Fibroblast of the aortic adventitia (primary cell): ENCODE data around the gene ATXN7L3. TPM values are rescaled to one million over a fixed set of nuclear protein-coding genes. Genes with fewer than 3 reads are reported as not detected.

Experiments
- DNase-seq: peaks from one replicate; pipeline ENCODE4 v3.0.0-alpha.2; 2010; ENCODE audit warnings: low read depth
- H3K4me3 ChIP-seq: 2 replicates; pipeline ENCODE4 v1.5.1; 2011; ENCODE audit warnings: low read depth, mild to moderate bottlenecking, control low read depth, low read length, moderate library complexity
- total RNA-seq: library from RNA; depleted of rRNA; stranded (reverse); fragments of >200 nt; gene quantifications from 2 replicates; pipeline ENCODE4 v1.2.3, GENCODE V29; 2012; ENCODE audit warnings: low replicate concordance
- TF ChIP-seq, protein P1 (sequence below): IDR thresholded peaks from 2 replicates; pipeline ENCODE4 v1.5.1; 2011; ENCODE audit warnings: mild to moderate bottlenecking, low read length, control low read depth, inconsistent platforms; ENCODE audit not compliant: insufficient read depth

ATXN7L3 gene
- total RNA-seq, 1 donor = 36.6 TPM

DNA sequence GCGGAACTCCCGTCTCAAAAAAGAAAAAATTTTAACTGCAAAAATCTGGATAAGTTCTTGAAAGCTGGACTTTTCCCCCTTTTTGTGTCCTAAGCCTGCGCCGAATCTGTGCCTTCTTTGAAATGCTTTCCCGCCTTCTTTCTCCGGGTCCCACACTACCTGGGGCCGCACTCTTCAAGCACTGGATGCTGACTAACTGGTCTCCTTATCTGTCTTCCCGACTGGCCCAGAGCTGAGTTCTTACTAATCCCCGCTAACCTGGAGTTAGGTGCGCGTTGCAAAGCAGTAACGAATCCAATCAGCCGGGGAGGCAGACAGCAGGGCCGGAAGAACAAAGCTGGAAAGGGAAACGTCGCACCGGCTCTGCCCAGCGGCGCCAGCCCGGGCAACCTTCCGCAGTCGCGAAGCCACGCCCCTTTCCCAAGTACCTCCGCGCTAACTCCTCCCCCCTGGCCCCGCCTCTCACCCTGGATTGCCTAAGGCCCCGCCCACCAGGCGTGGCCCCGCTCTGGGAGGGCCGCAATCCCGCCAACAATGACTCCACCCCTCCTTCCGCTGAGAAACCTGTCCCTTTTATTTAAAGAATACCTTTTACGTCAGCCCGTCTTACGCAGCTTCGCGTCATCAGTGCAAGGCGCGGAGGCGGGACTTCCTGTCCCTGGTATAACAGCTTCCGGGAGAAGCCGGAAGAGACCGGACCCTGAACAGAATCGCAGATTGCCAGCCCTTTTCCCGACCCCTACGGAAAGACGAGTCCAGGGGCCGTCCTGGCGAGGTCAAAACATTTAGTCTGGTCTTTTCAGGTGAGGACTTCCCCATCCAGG lies 13.2 kb downstream of the ATXN7L3 start, which contains the start of gene TMUB2:
TMUB2 (plus strand) TSS at position 666 of the 824 bp plus-strand sequence. CDS start 737 bp downstream, outside the sequence.
- TF ChIP-seq, protein P1, sequence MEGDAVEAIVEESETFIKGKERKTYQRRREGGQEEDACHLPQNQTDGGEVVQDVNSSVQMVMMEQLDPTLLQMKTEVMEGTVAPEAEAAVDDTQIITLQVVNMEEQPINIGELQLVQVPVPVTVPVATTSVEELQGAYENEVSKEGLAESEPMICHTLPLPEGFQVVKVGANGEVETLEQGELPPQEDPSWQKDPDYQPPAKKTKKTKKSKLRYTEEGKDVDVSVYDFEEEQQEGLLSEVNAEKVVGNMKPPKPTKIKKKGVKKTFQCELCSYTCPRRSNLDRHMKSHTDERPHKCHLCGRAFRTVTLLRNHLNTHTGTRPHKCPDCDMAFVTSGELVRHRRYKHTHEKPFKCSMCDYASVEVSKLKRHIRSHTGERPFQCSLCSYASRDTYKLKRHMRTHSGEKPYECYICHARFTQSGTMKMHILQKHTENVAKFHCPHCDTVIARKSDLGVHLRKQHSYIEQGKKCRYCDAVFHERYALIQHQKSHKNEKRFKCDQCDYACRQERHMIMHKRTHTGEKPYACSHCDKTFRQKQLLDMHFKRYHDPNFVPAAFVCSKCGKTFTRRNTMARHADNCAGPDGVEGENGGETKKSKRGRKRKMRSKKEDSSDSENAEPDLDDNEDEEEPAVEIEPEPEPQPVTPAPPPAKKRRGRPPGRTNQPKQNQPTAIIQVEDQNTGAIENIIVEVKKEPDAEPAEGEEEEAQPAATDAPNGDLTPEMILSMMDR = no peak
- H3K4me3 ChIP-seq = peak within 1 kb of the TSS; percentile 99
- peak; percentile 100 for DNase-seq

DNA sequence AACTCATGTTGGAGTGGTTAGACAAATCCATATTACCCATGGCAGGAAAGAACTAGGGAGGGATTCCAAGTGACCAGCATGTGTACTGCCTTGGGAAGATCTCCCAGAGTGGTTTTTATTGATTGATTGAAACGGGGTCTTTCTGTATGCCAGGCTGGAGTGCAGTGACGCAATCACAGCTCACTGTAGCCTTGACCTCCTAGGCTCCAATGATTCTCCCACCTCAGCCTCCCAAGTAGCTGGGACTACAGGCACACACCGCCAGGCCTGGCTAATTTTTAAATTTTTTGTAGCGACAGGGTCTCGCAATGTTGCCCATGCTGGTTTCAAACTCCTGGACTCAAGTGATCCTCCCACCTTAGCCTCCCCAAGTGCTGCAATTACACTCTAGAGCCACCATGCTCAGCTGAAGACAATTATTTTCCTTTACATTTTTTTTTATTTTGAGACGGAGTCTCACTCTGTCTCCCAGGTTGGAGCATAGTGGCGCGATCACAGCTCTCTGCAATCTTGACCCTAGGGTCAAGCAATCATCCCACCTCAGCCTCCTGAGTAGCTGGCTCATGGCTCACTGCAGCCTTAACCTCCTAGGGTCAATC lies 15.4 kb downstream of the ATXN7L3 start:
- H3K4me3 ChIP-seq = no peak overlapping the region
- TF ChIP-seq, protein P1 = no peak
- DNase-seq = no peak

- DNase-seq = no peak
- H3K4me3 ChIP-seq = no peak overlapping the region
- TF ChIP-seq, protein P1 = no peak
Measured at GRCh38 chr17:44183024-44183423, 16.7 kb downstream of the ATXN7L3 start.

- TF ChIP-seq, protein P1 = no peak
- no peak overlapping the region for H3K4me3 ChIP-seq
- no peak for DNase-seq
Measured at GRCh38 chr17:44178133-44178532, 21.6 kb downstream of the ATXN7L3 start.

GRCh38 chr17:44177640-44178039 lies 22.0 kb downstream of the ATXN7L3 start:
- TF ChIP-seq, protein P1 = no peak
- no peak for DNase-seq
- no peak overlapping the region for H3K4me3 ChIP-seq

- no peak overlapping the region for H3K4me3 ChIP-seq
- TF ChIP-seq, protein P1 = no peak
- no peak for DNase-seq
Measured at GRCh38 chr17:44176671-44177501, 22.8 kb downstream of the ATXN7L3 start.
